IMR-90 (cell line): ENCODE results near the gene SOX30. TPM values are rescaled to one million over a fixed set of nuclear protein-coding genes. Genes with fewer than 3 reads are reported as not detected.

ENCODE experiments used
- ATAC-seq: fragments of 200-7000 bp; cut with Tn5 transposase; 2 replicates; pipeline ENCODE4 v1.9.1; 2020; ENCODE audit warnings: low read depth, mild to moderate bottlenecking, moderate library complexity
- BruUV-seq: library from RNA; stranded (reverse); fragments of 400-500 nt; replicated peaks from 2 replicates; lab custom pipeline; 2021; lab: Mats Ljungman, UMichigan
- CTCF ChIA-PET: fragments of 300-600 bp; formaldehyde crosslinking; extraction: SDS; loops from one replicate; lab custom pipeline; 2021; ENCODE audit warnings: antibody characterized with exemption; lab: Yijun Ruan, JAX
- POLR2A ChIA-PET: fragments of 300-600 bp; sonication (Branson Sonifier 250); formaldehyde crosslinking; loops from one replicate; lab custom pipeline; 2022; ENCODE audit warnings: antibody characterized with exemption; ENCODE audit not compliant: unreplicated experiment; lab: Charles Lee
- DNase-seq: peaks from one replicate; pipeline ENCODE4 v3.0.0; 2013
- H2AFZ ChIP-seq: replicated peaks from 2 replicates; pipeline ENCODE3; 2013; ENCODE audit warnings: low read length, mild to moderate bottlenecking; ENCODE audit not compliant: poor library complexity
- H2AK5ac ChIP-seq: 2 replicates; pipeline ENCODE4 v1.6.1; 2013; ENCODE audit warnings: low read depth, low read length, inconsistent platforms
- H2AK9ac ChIP-seq: replicated peaks from 2 replicates; pipeline ENCODE3; 2013; ENCODE audit warnings: mild to moderate bottlenecking, low read depth, low read length, moderate library complexity; ENCODE audit not compliant: poor library complexity
- H2BK120ac ChIP-seq: 2 replicates; pipeline ENCODE4 v1.6.1; 2013; ENCODE audit warnings: low read depth, low read length, inconsistent platforms
- H2BK15ac ChIP-seq: 3 replicates; pipeline ENCODE4 v1.6.1; 2013; ENCODE audit warnings: low read depth, low read length, inconsistent platforms
- H2BK20ac ChIP-seq: 2 replicates; pipeline ENCODE4 v1.6.1; 2013; ENCODE audit warnings: low read depth, mild to moderate bottlenecking, inconsistent platforms, low read length, moderate library complexity
- H2BK5ac ChIP-seq: 2 replicates; pipeline ENCODE4 v1.6.1; 2013; ENCODE audit warnings: mild to moderate bottlenecking, low read depth, low read length, inconsistent platforms; ENCODE audit not compliant: poor library complexity, severe bottlenecking
- H3K14ac ChIP-seq: replicated peaks from 2 replicates; pipeline ENCODE4 v1.6.1; 2013; ENCODE audit warnings: low read depth, low read length, inconsistent platforms
- H3K18ac ChIP-seq: 2 replicates; pipeline ENCODE4 v1.6.1; 2013; ENCODE audit warnings: low read depth, low read length, control low read depth
- H3K23ac ChIP-seq: 2 replicates; pipeline ENCODE4 v1.6.1; 2013; ENCODE audit warnings: low read depth, low read length, inconsistent platforms
- H3K27ac ChIP-seq: 2 replicates; pipeline ENCODE4 v1.5.1; 2013; ENCODE audit warnings: mild to moderate bottlenecking, control low read depth, low read length; ENCODE audit not compliant: insufficient read depth
- H3K27me3 ChIP-seq: 2 replicates; pipeline ENCODE4 v1.6.1; 2013; ENCODE audit warnings: low read length; ENCODE audit not compliant: control insufficient read depth, insufficient read depth
- H3K36me3 ChIP-seq: 2 replicates; pipeline ENCODE4 v1.6.1; 2013; ENCODE audit warnings: low read length, mixed read lengths; ENCODE audit not compliant: control insufficient read depth, insufficient read depth
- H3K4ac ChIP-seq: 2 replicates; pipeline ENCODE4 v1.6.1; 2013; ENCODE audit warnings: low read depth, low read length, inconsistent platforms
- H3K4me1 ChIP-seq: 2 replicates; pipeline ENCODE4 v1.6.1; 2013; ENCODE audit warnings: low read length, mixed read lengths; ENCODE audit not compliant: control insufficient read depth, insufficient read depth
- H3K4me2 ChIP-seq: 2 replicates; pipeline ENCODE4 v1.6.1; 2013; ENCODE audit warnings: low read depth, mild to moderate bottlenecking, control low read depth, low read length, moderate library complexity
- H3K4me3 ChIP-seq: 2 replicates; pipeline ENCODE4 v1.5.1; 2013; ENCODE audit warnings: low read depth, mild to moderate bottlenecking, control low read depth, low read length, moderate library complexity; ENCODE audit not compliant: insufficient read depth
- H3K56ac ChIP-seq: 2 replicates; pipeline ENCODE4 v1.6.1; 2013; ENCODE audit warnings: low read length, inconsistent platforms; ENCODE audit not compliant: insufficient read depth; ENCODE audit errors: extremely low read depth
- H3K79me1 ChIP-seq, 2 experiments: 2 replicates each; pipeline ENCODE4 v1.6.1; 2013; ENCODE audit warnings: low read length in 2 of 2, inconsistent platforms in 1 of 2, low read depth in 1 of 2
- H3K9ac ChIP-seq: 2 replicates; pipeline ENCODE4 v1.6.1; 2013; ENCODE audit warnings: low read depth, low read length, control low read depth
- H3K9me1 ChIP-seq: 2 replicates; pipeline ENCODE4 v1.6.1; 2013; ENCODE audit warnings: low read length, inconsistent platforms; ENCODE audit not compliant: insufficient read depth
- H3K9me3 ChIP-seq: 2 replicates; pipeline ENCODE4 v1.6.1; 2013; ENCODE audit warnings: low read length; ENCODE audit not compliant: control insufficient read depth, insufficient read depth
- H4K20me1 ChIP-seq: 2 replicates; pipeline ENCODE4 v1.6.1; 2013; ENCODE audit warnings: low read length, inconsistent platforms; ENCODE audit not compliant: insufficient read depth
- H4K5ac ChIP-seq: 2 replicates; pipeline ENCODE4 v1.6.1; 2013; ENCODE audit warnings: mild to moderate bottlenecking, low read depth, low read length, control low read depth
- H4K8ac ChIP-seq, 2 experiments: 2 replicates each; pipeline ENCODE4 v1.6.1; 2013; ENCODE audit warnings: low read depth in 2 of 2, low read length in 2 of 2, control low read depth in 1 of 2, inconsistent platforms in 1 of 2
- H4K91ac ChIP-seq: 2 replicates; pipeline ENCODE4 v1.6.1; 2013; ENCODE audit warnings: low read depth, low read length, inconsistent platforms; ENCODE audit not compliant: insufficient read depth
- CEBPB ChIP-seq: IDR thresholded peaks from 2 replicates; pipeline ENCODE4 v1.6.1; 2012; ENCODE audit warnings: low read depth, low read length, improper control_type of control experiment
- FOS ChIP-seq: fragments of 150-350 bp; IDR thresholded peaks from 2 replicates; pipeline ENCODE4 v1.6.1; 2016; ENCODE audit warnings: low read depth, low read length
- WGBS, 2 experiments: methylation state at CpG; one replicate each; pipeline versions ENCODE4 v1.1.5 to v1.1.7; 2013; ENCODE audit warnings: missing lambda C conversion rate in 2 of 2; ENCODE audit not compliant: insufficient read length in 1 of 2; ENCODE audit errors: extremely low coverage in 2 of 2; 5-methylcytosine and 5-hydroxymethylcytosine counted together
- dilution Hi-C: fragments of 300-500 bp; cut with HindIII; formaldehyde crosslinking; loops from one replicate; pipeline ENCODE4 v1.14.3; 2018; ENCODE audit warnings: low sequenced_read_pairs; ENCODE audit not compliant: unreplicated experiment
- in situ Hi-C: fragments of 300-500 bp; cut with MboI; formaldehyde crosslinking; loops from 3 replicates; pipeline ENCODE4 v1.14.3; 2019; ENCODE audit warnings: low sequenced_read_pairs, inconsistent platforms, mixed read lengths
- intact Hi-C: fragments of 100-400 bp; cut with micrococcal nuclease; formaldehyde crosslinking; loops from 2 replicates; pipeline ENCODE4 v1.10.0; 2022
- polyA plus RNA-seq, 3 experiments: library from polyadenylated mRNA; depleted of rRNA; stranded (reverse); fragments of >200 nt; gene quantifications; 2 replicates each; pipeline ENCODE4 v1.2.3, GENCODE V29; 2012; ENCODE audit warnings: low replicate concordance in 1 of 3
- total RNA-seq: library from RNA; depleted of rRNA; stranded (reverse); fragments of >200 nt; gene quantifications from 2 replicates; pipeline ENCODE4 v1.2.3, GENCODE V29; 2012

The SOX30 gene
- total and polyA plus RNA-seq, 2 of the 4 experiments (the other 2 are of a cell fraction): not detected

DNA sequence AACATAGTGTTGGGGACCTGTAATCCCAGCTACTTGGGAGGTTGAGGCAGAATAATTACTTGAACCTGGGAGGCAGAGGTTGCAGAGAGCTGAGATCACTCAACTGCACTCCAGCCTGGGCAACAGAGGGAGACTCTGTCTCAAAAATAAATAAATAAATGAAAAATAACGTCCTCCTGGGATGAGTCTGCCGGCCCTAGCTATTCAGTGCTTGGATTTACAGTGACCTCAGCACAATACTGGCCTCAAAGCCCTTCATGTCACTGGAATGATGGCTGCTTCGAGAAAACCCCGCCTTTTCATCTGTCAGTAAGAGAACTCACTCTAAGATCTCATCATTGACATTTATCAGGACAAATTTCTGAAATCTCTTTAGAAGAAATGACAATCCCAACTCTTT lies 35.5 kb downstream of the SOX30 start:
- POLR2A ChIA-PET: no interaction called here
- H2BK5ac ChIP-seq: no peak overlapping the region
- no peak overlapping the region for H2BK120ac ChIP-seq
- H3K4me2 ChIP-seq: no peak overlapping the region
- no peak overlapping the region for H3K4ac ChIP-seq
- H3K36me3 ChIP-seq: no peaks in the 10 kb centered on the region
- H3K4me1 ChIP-seq: peaks cover 5% of the 10 kb centered on the region; the same call in 1 of the 2 replicates
- no peaks in the 10 kb centered on the region for H4K20me1 ChIP-seq
- H3K9me1 ChIP-seq: peaks cover 3% of the 10 kb centered on the region
- H4K91ac ChIP-seq: no peak overlapping the region
- dilution Hi-C loops: no loop called here
- no peaks in the 10 kb centered on the region for H3K27me3 ChIP-seq
- H3K23ac ChIP-seq: no peak overlapping the region
- H2AK9ac ChIP-seq: no peak overlapping the region
- H3K56ac ChIP-seq: no peak overlapping the region
- H4K5ac ChIP-seq: no peak overlapping the region
- no peak overlapping the region for H3K14ac ChIP-seq
- H3K18ac ChIP-seq: no peak overlapping the region
- in situ Hi-C loops: no loop called here
- no peak overlapping the region for H2AFZ ChIP-seq
- H3K9ac ChIP-seq: no peak overlapping the region
- WGBS, 2 experiments: no CpG with 5 or more reads among the region's 4 CpGs
- TF ChIP-seq FOS (no peak), CEBPB (no peak)
- no peak overlapping the region for H2BK15ac ChIP-seq
- H3K79me1 ChIP-seq: no peaks in the 10 kb centered on the region
- no TSS peak for BruUV-seq
- CTCF ChIA-PET: no interaction called here
- intact Hi-C loops: no loop called here
- DNase-seq (no peak), ATAC-seq (no peak)
- H4K8ac ChIP-seq: no peak overlapping the region
- no peak overlapping the region for H3K4me3 ChIP-seq
- H3K27ac ChIP-seq: no peak overlapping the region
- H3K9me3 ChIP-seq: no peaks in the 10 kb centered on the region
- no peak overlapping the region for H2AK5ac ChIP-seq
- H2BK20ac ChIP-seq: no peak overlapping the region
